Frontal cortex (tissue), 4 donors: ENCODE data around the gene COL19A1. TPM values are rescaled to one million over a fixed set of nuclear protein-coding genes. Genes with fewer than 3 reads are reported as not detected.

Experiments
- DNase-seq, 2 donors: peaks; one replicate each; pipeline ENCODE4 v3.0.0; 2012; ENCODE audit warnings: low spot score in 2 of 2
- FAIRE-seq: peaks from 2 replicates; lab custom pipeline; 2012; peaks lifted over from hg19 to GRCh38; lab: Jason Lieb, UNC
- small RNA-seq: library from RNA; depleted of rRNA; stranded (forward); fragments of <200 nt; gene quantifications from one replicate; pipeline ENCODE3, GENCODE V24; 2014
- total RNA-seq: library from RNA; depleted of rRNA; stranded (reverse); fragments of >200 nt; gene quantifications from one replicate; pipeline ENCODE4 v1.2.3, GENCODE V29; 2014
- donor health status: control.
- donor health status: control.
- donor health status: control.

COL19A1 gene
- total RNA-seq, 1 donor from 2014 or later: 3.7 TPM

GRCh38 chr6:70246118-70246517, 379.8 kb downstream of the COL19A1 start:
- FAIRE-seq (no peak), DNase-seq (no peak)

- DNase-seq (no peak), FAIRE-seq (no peak)
Measured at GRCh38 chr6:70252604-70253003, 386.2 kb downstream of the COL19A1 start.

- DNase-seq (no peak), FAIRE-seq (no peak)
Measured at GRCh38 chr6:70253923-70254322, 387.6 kb downstream of the COL19A1 start.

GRCh38 chr6:70254784-70255183, 388.4 kb downstream of the COL19A1 start:
- DNase-seq (no peak), FAIRE-seq (no peak)

GRCh38 chr6:70257768-70258273, 391.5 kb downstream of the COL19A1 start:
- FAIRE-seq (no peak), DNase-seq (no peak)

- DNase-seq: no peak
Measured at GRCh38 chr6:70258483-70258882, 392.1 kb downstream of the COL19A1 start.

More at GRCh38 chr6:70258483-70258882, 392.1 kb downstream of the COL19A1 start:
- no peak for FAIRE-seq

Small RNAs within 50 kb of the gene (small RNA-seq; reads per million reads assigned to genes)
- not detected for gene RPL37P15

Other genes with a start within 250 kb of the COL19A1 start
- 80.3 TPM for gene LMBRD1, start 69.5 kb upstream of the COL19A1 start, total RNA-seq